ACC112 (cell line): Measurements from ENCODE around the gene HTT.

ENCODE experiments used
- H2AFZ ChIP-seq: fragments of 200-600 bp; sonication (generic); one replicate; pipeline ENCODE4 v1.6.0; 2017; ENCODE audit warnings: antibody characterized with exemption, low read length; ENCODE audit not compliant: unreplicated experiment
- H3K27ac ChIP-seq: fragments of 200-600 bp; sonication (generic); 2 replicates; pipeline ENCODE4 v1.5.1; 2014; ENCODE audit warnings: low read depth, mild to moderate bottlenecking, antibody characterized with exemption, low read length, moderate library complexity
- H3K27me3 ChIP-seq: fragments of 200-600 bp; sonication (generic); 2 replicates; pipeline ENCODE4 v1.6.1; 2014; ENCODE audit warnings: mild to moderate bottlenecking, antibody characterized with exemption, low read length, moderate library complexity, mixed read lengths; ENCODE audit not compliant: insufficient read depth
- H3K36me3 ChIP-seq: fragments of 200-600 bp; sonication (generic); 2 replicates; pipeline ENCODE4 v1.6.1; 2016; ENCODE audit warnings: mild to moderate bottlenecking, antibody characterized with exemption, low read length, moderate library complexity, mixed read lengths; ENCODE audit not compliant: insufficient read depth
- H3K4me1 ChIP-seq: fragments of 200-600 bp; sonication (generic); one replicate; pipeline ENCODE4 v1.6.1; 2016; ENCODE audit warnings: low read length, mixed read lengths; ENCODE audit not compliant: insufficient read depth, unreplicated experiment, control insufficient read depth
- H3K4me3 ChIP-seq: fragments of 200-600 bp; sonication (generic); 2 replicates; pipeline ENCODE4 v1.5.1; 2014; ENCODE audit warnings: mild to moderate bottlenecking, low read depth, low read length
- H3K79me2 ChIP-seq: fragments of 200-600 bp; sonication (generic); one replicate; pipeline ENCODE4 v1.6.0; 2016; ENCODE audit warnings: low read length; ENCODE audit not compliant: control insufficient read depth, unreplicated experiment, insufficient read depth

HTT gene

GRCh38 chr4:3202836-3203820, 128.6 kb downstream of the HTT start:
- Histone ChIP-seq H3K27ac (peak overlapping the region; percentile 15; the same call in 1 of the 2 replicates), H3K27me3 (no peaks in the 10 kb centered on the region), H3K36me3 (peaks cover 12% of the 10 kb centered on the region; the same call in 1 of the 2 replicates), H3K4me3 (no peak overlapping the region), H2AFZ (no peak overlapping the region), H3K4me1 (peaks cover 14% of the 10 kb centered on the region), H3K79me2 (no peaks in the 10 kb centered on the region)

- Histone ChIP-seq H3K4me3 (peak overlapping the region; percentile 9; the same call in 1 of the 2 replicates), H2AFZ (no peak overlapping the region)
Observed at GRCh38 chr4:3203971-3204431, 129.5 kb downstream of the HTT start.

GRCh38 chr4:3205995-3206394, 131.5 kb downstream of the HTT start:
- H2AFZ ChIP-seq: no peak overlapping the region
- no peaks in the 10 kb centered on the region for H3K79me2 ChIP-seq
- H3K27ac ChIP-seq: no peak overlapping the region
- H3K4me1 ChIP-seq: peaks cover 14% of the 10 kb centered on the region
- H3K27me3 ChIP-seq: no peaks in the 10 kb centered on the region
- H3K4me3 ChIP-seq: no peak overlapping the region
- H3K36me3 ChIP-seq: peaks cover 17% of the 10 kb centered on the region; the same call in 1 of the 2 replicates

More at GRCh38 chr4:3203971-3204431, 129.5 kb downstream of the HTT start:
- H3K27me3 ChIP-seq: no peaks in the 10 kb centered on the region
- H3K4me1 ChIP-seq: peaks cover 14% of the 10 kb centered on the region
- H3K79me2 ChIP-seq: no peaks in the 10 kb centered on the region
- H3K27ac ChIP-seq: peak overlapping the region; percentile 15; the same call in 1 of the 2 replicates
- peaks cover 12% of the 10 kb centered on the region; the same call in 1 of the 2 replicates for H3K36me3 ChIP-seq

- H3K79me2 ChIP-seq: no peaks in the 10 kb centered on the region
- peaks cover 17% of the 10 kb centered on the region; the same call in 1 of the 2 replicates for H3K36me3 ChIP-seq
Observed at GRCh38 chr4:3206439-3207100, 132.1 kb downstream of the HTT start.

GRCh38 chr4:3207531-3208037, 133.1 kb downstream of the HTT start:
- Histone ChIP-seq H3K27ac (no peak overlapping the region), H3K27me3 (no peaks in the 10 kb centered on the region), H2AFZ (no peak overlapping the region), H3K36me3 (peaks cover 23% of the 10 kb centered on the region; the same call in 1 of the 2 replicates), H3K4me3 (no peak overlapping the region), H3K4me1 (peaks cover 14% of the 10 kb centered on the region), H3K79me2 (no peaks in the 10 kb centered on the region)

More at GRCh38 chr4:3206439-3207100, 132.1 kb downstream of the HTT start:
- Histone ChIP-seq H3K27me3 (no peaks in the 10 kb centered on the region), H2AFZ (no peak overlapping the region), H3K4me3 (no peak overlapping the region), H3K27ac (no peak overlapping the region), H3K4me1 (peaks cover 14% of the 10 kb centered on the region)

- H3K36me3 ChIP-seq: peaks cover 28% of the 10 kb centered on the region; the same call in 1 of the 2 replicates
- no peak overlapping the region for H2AFZ ChIP-seq
- H3K4me1 ChIP-seq: peaks cover 4% of the 10 kb centered on the region
- H3K27ac ChIP-seq: no peak overlapping the region
- H3K27me3 ChIP-seq: no peaks in the 10 kb centered on the region
- H3K79me2 ChIP-seq: no peaks in the 10 kb centered on the region
- no peak overlapping the region for H3K4me3 ChIP-seq
Observed at GRCh38 chr4:3208826-3209225, 134.3 kb downstream of the HTT start.

- no peaks in the 10 kb centered on the region for H3K79me2 ChIP-seq
- H3K4me1 ChIP-seq: no peaks in the 10 kb centered on the region
- H2AFZ ChIP-seq: no peak overlapping the region
- H3K36me3 ChIP-seq: peaks cover 28% of the 10 kb centered on the region; the same call in 1 of the 2 replicates
- H3K4me3 ChIP-seq: no peak overlapping the region
- H3K27me3 ChIP-seq: no peaks in the 10 kb centered on the region
- no peak overlapping the region for H3K27ac ChIP-seq
Observed at GRCh38 chr4:3209551-3210325, 135.3 kb downstream of the HTT start.

- no peaks in the 10 kb centered on the region for H3K79me2 ChIP-seq
- no peaks in the 10 kb centered on the region for H3K27me3 ChIP-seq
- no peak overlapping the region for H3K27ac ChIP-seq
- H2AFZ ChIP-seq: no peak overlapping the region
- H3K4me1 ChIP-seq: no peaks in the 10 kb centered on the region
- H3K4me3 ChIP-seq: no peak overlapping the region
- H3K36me3 ChIP-seq: peaks cover 28% of the 10 kb centered on the region; the same call in 1 of the 2 replicates
Observed at GRCh38 chr4:3210467-3210866, 136.0 kb downstream of the HTT start.

GRCh38 chr4:3211866-3212265, 137.4 kb downstream of the HTT start:
- Histone ChIP-seq H3K79me2 (no peaks in the 10 kb centered on the region), H3K27me3 (no peaks in the 10 kb centered on the region), H3K36me3 (peaks cover 28% of the 10 kb centered on the region; the same call in 1 of the 2 replicates), H3K4me1 (no peaks in the 10 kb centered on the region), H3K27ac (no peak overlapping the region), H2AFZ (no peak overlapping the region), H3K4me3 (no peak overlapping the region)
